Peyer's patch (tissue), 4 donors: Measurements from ENCODE around the gene MEGF8. TPM values are rescaled to one million over a fixed set of nuclear protein-coding genes. Genes with fewer than 3 reads are reported as not detected.

ENCODE experiments used
- DNase-seq, 3 donors: peaks; one replicate each; pipeline ENCODE4 v3.0.0-alpha.2; 2017 to 2019
- H3K27ac ChIP-seq, 4 donors: fragments of 200-600 bp; sonication (generic); one replicate each; pipeline ENCODE4 v1.5.1; 2016 to 2019
- H3K27me3 ChIP-seq, 2 donors: fragments of 200-600 bp; sonication (generic); one replicate each; pipeline ENCODE4 v1.5.1; 2019
- H3K36me3 ChIP-seq, 3 donors: fragments of 200-600 bp; sonication (generic); one replicate each; pipeline ENCODE4 v1.5.1; 2016 to 2019
- H3K4me1 ChIP-seq, 4 donors: fragments of 200-600 bp; sonication (generic); one replicate each; pipeline ENCODE4 v1.5.1; 2016 to 2019
- H3K4me3 ChIP-seq, 4 donors: fragments of 200-600 bp; sonication (generic); 1 replicate in 3 of 4; 2 replicates in 1 of 4; pipeline ENCODE4 v1.5.1; 2016 to 2019; ENCODE audit warnings: mild to moderate bottlenecking in 1 of 4
- H3K9me3 ChIP-seq, 4 donors: fragments of 200-600 bp; sonication (generic); one replicate each; pipeline ENCODE4 v1.5.1; 2016 to 2019; ENCODE audit warnings: mild to moderate bottlenecking in 1 of 4
- POLR2A ChIP-seq, 2 donors: fragments of 450-650 bp; IDR thresholded peaks; one replicate each; pipeline ENCODE4 v1.5.1; 2017; ENCODE audit warnings: antibody characterized with exemption in 2 of 2, mild to moderate bottlenecking in 2 of 2, moderate library complexity in 2 of 2
- total RNA-seq, 4 donors: library from RNA; depleted of rRNA; stranded (reverse); fragments of >200 nt; gene quantifications; one replicate each; pipeline ENCODE4 v1.1.0, GENCODE V29; 2016
- TF ChIP-seq, protein P1 (sequence below), 6 experiments: fragments of 450-650 bp in 4 of 6; fragments of 200-600 bp in 2 of 6; sonication (generic) in 1 of 6; IDR thresholded peaks; one replicate each; pipeline ENCODE4 v1.5.1; 2017 to 2019; ENCODE audit warnings: antibody characterized with exemption in 6 of 6, mild to moderate bottlenecking in 3 of 6, moderate library complexity in 1 of 6

Gene MEGF8
- total RNA-seq, 4 donors from 2014 or later: 12.3 to 30.8 (median 22.3) TPM

DNA sequence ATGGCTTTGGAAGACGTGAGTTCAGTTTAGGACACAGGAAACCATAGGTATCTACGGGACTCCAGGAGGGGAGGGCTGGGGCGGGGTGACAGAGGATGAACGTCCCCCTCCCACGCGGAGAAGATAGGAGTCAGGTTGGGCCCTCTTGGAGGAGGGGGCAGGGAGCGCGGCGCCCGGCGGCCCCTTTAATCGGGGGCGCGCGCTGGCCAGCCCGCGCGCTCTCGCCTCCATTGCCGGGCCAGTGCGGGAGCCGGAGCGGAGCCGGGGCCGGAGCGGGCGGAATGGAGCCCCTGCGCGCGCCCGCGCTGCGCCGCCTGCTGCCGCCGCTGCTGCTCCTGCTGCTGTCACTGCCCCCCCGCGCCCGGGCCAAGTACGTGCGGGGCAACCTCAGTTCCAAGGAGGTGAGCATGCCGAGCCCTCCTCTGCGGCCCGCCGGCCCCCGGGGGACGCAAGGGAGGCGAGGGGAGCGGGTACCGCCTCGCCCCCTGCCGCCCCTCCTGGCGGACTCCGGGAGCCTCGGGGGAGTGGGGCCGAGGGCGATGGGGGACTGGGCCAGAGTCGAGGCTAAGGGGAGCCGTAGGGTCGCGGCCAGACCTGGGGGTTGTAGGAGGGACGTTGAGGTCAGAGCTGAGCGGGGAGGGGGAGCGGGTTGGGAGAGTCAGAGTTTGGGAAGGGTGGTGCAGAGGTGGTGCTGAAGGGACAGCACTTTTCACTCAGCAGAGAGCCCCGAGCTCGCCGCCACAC is 12.2 kb upstream of the MEGF8 start, which contains the start of gene TMEM145:
Gene TMEM145, plus strand, starts transcription at position 214 of the 744 bp plus-strand sequence. Its CDS starts 68 bp downstream, at position 282.
- peak in 1 of 3 donors; percentile 24 for DNase-seq
- TF ChIP-seq, protein P1, sequence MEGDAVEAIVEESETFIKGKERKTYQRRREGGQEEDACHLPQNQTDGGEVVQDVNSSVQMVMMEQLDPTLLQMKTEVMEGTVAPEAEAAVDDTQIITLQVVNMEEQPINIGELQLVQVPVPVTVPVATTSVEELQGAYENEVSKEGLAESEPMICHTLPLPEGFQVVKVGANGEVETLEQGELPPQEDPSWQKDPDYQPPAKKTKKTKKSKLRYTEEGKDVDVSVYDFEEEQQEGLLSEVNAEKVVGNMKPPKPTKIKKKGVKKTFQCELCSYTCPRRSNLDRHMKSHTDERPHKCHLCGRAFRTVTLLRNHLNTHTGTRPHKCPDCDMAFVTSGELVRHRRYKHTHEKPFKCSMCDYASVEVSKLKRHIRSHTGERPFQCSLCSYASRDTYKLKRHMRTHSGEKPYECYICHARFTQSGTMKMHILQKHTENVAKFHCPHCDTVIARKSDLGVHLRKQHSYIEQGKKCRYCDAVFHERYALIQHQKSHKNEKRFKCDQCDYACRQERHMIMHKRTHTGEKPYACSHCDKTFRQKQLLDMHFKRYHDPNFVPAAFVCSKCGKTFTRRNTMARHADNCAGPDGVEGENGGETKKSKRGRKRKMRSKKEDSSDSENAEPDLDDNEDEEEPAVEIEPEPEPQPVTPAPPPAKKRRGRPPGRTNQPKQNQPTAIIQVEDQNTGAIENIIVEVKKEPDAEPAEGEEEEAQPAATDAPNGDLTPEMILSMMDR (IDR thresholded peaks at IDR 0.05): peak in 1 of 6 experiments; percentile 6
- TF ChIP-seq POLR2A (IDR thresholded peaks at IDR 0.05): no peak
- no peak within 1 kb of the TSS for H3K27ac ChIP-seq
- H3K4me3 ChIP-seq: peak within 1 kb of the TSS; percentile 10 to 62 (median 48)
- no peaks in the 10 kb centered on the region for H3K36me3 ChIP-seq
- peaks cover 0 to 3% (median 0%) of the 10 kb centered on the region in 4 donors for H3K9me3 ChIP-seq
- H3K27me3 ChIP-seq: peaks cover 0 to 3% of the 10 kb centered on the region in 2 donors
- peaks cover 0 to 14% (median 7%) of the 10 kb centered on the region in 4 donors for H3K4me1 ChIP-seq

- peaks cover 0 to 14% (median 7%) of the 10 kb centered on the region in 4 donors for H3K4me1 ChIP-seq
- H3K27ac ChIP-seq: no peak overlapping the region
- H3K27me3 ChIP-seq: peaks cover 0 to 3% of the 10 kb centered on the region in 2 donors
- DNase-seq: no peak
- TF ChIP-seq POLR2A (IDR thresholded peaks at IDR 0.05): no peak
- TF ChIP-seq, protein P1 (IDR thresholded peaks at IDR 0.05): no peak
- H3K36me3 ChIP-seq: no peaks in the 10 kb centered on the region
- H3K9me3 ChIP-seq: peaks cover 0 to 3% (median 0%) of the 10 kb centered on the region in 4 donors
- peak overlapping the region in 2 of 4 donors; percentile 59 to 62 for H3K4me3 ChIP-seq
Observed at GRCh38 chr19:42313840-42314755, 11.3 kb upstream of the MEGF8 start.

- no peaks in the 10 kb centered on the region for H3K36me3 ChIP-seq
- no peak for DNase-seq
- TF ChIP-seq, protein P1 (IDR thresholded peaks at IDR 0.05): no peak
- TF ChIP-seq POLR2A (IDR thresholded peaks at IDR 0.05): no peak
- peaks cover 0 to 3% of the 10 kb centered on the region in 2 donors for H3K27me3 ChIP-seq
- H3K27ac ChIP-seq: no peak overlapping the region
- no peak overlapping the region for H3K4me3 ChIP-seq
- H3K4me1 ChIP-seq: peaks cover 0 to 14% (median 7%) of the 10 kb centered on the region in 4 donors
- peaks cover 0 to 3% (median 0%) of the 10 kb centered on the region in 4 donors for H3K9me3 ChIP-seq
Observed at GRCh38 chr19:42315024-42315423, 10.4 kb upstream of the MEGF8 start.

DNA sequence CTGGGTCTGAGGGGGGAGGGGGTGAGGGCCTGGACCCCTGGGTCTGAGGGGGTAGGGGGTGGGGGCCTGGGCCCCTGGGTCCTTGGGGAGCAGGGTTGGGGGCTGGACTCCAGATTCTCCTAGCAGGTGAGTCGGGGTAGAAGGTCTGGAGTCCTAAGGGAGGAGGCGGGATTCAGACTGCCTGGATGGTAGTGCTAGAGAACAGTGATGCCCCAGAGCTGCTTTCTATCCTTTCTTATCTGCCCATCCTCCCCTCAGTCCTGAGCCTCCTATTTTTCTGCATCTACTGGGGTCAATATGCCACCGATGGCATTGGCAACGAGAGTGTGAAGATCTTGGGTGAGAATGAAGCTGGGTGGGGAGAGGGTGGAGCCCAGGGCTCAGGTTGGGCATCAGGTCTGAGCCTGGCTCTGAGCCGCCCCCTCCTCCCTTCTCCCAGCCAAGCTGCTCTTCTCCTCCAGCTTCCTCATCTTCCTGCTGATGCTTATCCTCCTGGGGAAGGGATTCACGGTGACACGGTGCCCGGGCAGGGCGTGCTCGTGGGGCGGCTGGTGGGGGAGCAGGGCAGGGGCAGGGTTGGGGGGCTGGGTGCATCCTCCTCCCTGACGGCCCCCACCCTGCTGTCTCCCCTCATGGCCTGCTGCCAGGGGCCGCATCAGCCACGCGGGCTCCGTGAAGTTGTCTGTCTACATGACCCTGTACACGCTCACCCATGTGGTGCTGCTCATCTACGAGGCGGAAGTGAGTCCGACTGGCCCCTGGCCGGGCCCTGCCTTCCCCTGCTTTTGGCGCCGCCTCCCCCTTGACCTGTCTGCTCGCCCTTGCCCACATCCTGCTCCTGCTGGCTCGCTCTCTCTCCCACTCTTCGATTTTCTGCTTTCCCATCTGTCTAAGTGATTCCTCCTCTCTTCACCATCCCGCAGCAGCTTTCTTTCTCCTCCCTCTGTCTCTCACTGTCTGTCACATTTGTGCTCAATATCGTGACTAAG is 8.9 kb upstream of the MEGF8 start:
- peak in 2 of 3 donors; percentile 44 to 66 for DNase-seq
- Histone ChIP-seq H3K27me3 (peaks cover 0 to 3% of the 10 kb centered on the region in 2 donors), H3K4me3 (peak overlapping the region in 1 of 4 donors; percentile 20)

More for the DNA sequence above, 8.9 kb upstream of the MEGF8 start:
- Histone ChIP-seq H3K27ac (no peak overlapping the region), H3K4me1 (peaks cover 0 to 14% (median 7%) of the 10 kb centered on the region in 4 donors), H3K36me3 (no peaks in the 10 kb centered on the region), H3K9me3 (peaks cover 0 to 3% (median 0%) of the 10 kb centered on the region in 4 donors)
- no peak for TF ChIP-seq POLR2A (IDR thresholded peaks at IDR 0.05)
- TF ChIP-seq, protein P1 (IDR thresholded peaks at IDR 0.05): no peak
